Measurements from ENCODE around the gene ATP13A1. TPM values are rescaled to one million over a fixed set of nuclear protein-coding genes. Genes with fewer than 3 reads are reported as not detected.
A peak's percentile ranks its signal among the peaks of the same experiment; 100 is the strongest.

ATP13A1 gene
- total and polyA plus RNA-seq, 2 of the 8 experiments (the other 6 are each of a cell fraction or from before 2014, with no cell fraction given): 33.0 to 64.2 TPM

DNA sequence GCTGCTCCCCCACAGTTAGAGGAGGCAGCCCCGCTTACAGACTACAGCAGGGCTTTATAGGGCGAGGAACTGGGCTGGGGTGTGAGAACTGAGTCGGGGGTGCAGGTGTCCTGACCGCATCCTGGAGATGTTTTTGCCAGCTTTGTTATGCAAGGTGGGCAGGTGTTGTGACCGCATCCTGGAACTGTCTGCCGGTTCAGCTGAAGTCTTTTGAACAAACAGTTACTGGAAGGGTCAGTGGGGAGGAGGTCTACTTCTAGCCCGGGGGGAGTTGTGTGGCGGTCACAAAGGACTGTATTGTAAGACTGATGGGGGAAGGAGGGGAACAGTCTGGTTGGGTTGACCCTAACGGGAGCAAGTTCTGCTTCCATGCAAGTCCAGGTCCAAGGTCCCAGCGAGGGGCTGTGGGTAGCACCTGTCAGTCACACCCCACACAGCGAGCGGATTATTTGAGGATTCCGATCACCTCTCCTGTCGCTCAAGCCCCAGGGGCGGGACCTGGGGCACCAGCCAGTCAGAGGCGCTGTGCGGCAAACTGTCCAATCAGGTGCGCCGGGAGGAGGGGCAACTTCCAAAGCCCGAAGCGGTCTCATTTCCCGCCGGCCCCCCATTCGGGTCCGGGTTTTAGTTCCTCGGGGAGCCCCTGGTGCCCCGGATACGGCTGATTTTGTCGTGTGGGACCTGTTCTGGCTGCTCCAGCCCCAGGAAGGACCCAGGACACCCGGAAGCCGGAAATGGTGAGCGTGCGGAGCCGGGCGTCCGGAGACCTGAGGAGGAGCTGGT lies 4.9 kb upstream of the ATP13A1 start, which contains the start of gene ZNF101 (continued):
- peak; percentile 54 for TF ChIP-seq POLR2AphosphoS5 (IDR thresholded peaks at IDR 0.05; ENCODE audit: low read depth, low read length)
- TF ChIP-seq HDAC2 (IDR thresholded peaks at IDR 0.05; ENCODE audit: borderline replicate concordance in 1 of 2, low read depth in 2 of 2, low read length in 2 of 2): peak in 1 of 2 experiments; percentile 30; a peak in 1 of 4 replicates
- TF ChIP-seq ZNF274 (IDR thresholded peaks at IDR 0.05; ENCODE audit: borderline replicate concordance, extremely low read depth, low read length): no peak
- peak; percentile 41; the same call in 1 of the 2 replicates for TF ChIP-seq POU5F1 (IDR thresholded peaks at IDR 0.05; ENCODE audit: low read depth, low read length)
- TF ChIP-seq YY1 (IDR thresholded peaks at IDR 0.05; ENCODE audit: low read depth, low read length): no peak; the same call in 1 of the 2 replicates
- TF ChIP-seq SP2 (IDR thresholded peaks at IDR 0.05; ENCODE audit: low read length): peak; percentile 64
- no peak for TF ChIP-seq CHD7 (IDR thresholded peaks at IDR 0.05; ENCODE audit: insufficient replicate concordance, low read length)
- no peak for TF ChIP-seq NANOG (IDR thresholded peaks at IDR 0.05; ENCODE audit: insufficient read depth, low read depth, low read length, poor library complexity, severe bottlenecking)
